Activated CD8-positive, alpha-beta T cell treated with anti-CD3 and anti-CD28 coated beads, Interleukin-2, amount 10 ng/mL, durations not matched to agents 7 days and 5 days (primary cell): Measurements from ENCODE around the gene ATRNL1. TPM values are rescaled to one million over a fixed set of nuclear protein-coding genes. Genes with fewer than 3 reads are reported as not detected.
A peak's percentile ranks its signal among the peaks of the same experiment; 100 is the strongest.
"Not testable (repeated sequence)": the region's sequence is repeated elsewhere in the genome, so short reads cannot be mapped to it uniquely, and the experiment has no call there.

ENCODE experiments used
- ATAC-seq: fragments of 150-1000 bp; cut with Tn5 transposase; one replicate; pipeline ENCODE4 v1.10.0; 2021; ENCODE audit warnings: moderate library complexity
- CTCF ChIA-PET: fragments of 350-600 bp; sonication (Branson Sonifier 250); formaldehyde crosslinking; loops from one replicate; lab custom pipeline; 2021; ENCODE audit warnings: antibody characterized with exemption; lab: Charles Lee
- POLR2A ChIA-PET: fragments of 350-600 bp; sonication (Branson Sonifier 250); formaldehyde crosslinking; loops from one replicate; lab custom pipeline; 2021; ENCODE audit warnings: antibody characterized with exemption; lab: Charles Lee
- DNase-seq: peaks from one replicate; pipeline ENCODE4 v3.0.0-alpha.2; 2020
- H3K27ac Mint-ChIP-seq: one replicate; pipeline ENCODE4 v1.8.0; 2021; ENCODE audit warnings: mild to moderate bottlenecking, mixed read lengths
- H3K27me3 Mint-ChIP-seq: one replicate; pipeline ENCODE4 v1.8.0; 2021; ENCODE audit warnings: low read depth, mixed read lengths
- H3K36me3 Mint-ChIP-seq: one replicate; pipeline ENCODE4 v1.8.0; 2021; ENCODE audit warnings: low read depth, mixed read lengths
- H3K4me1 Mint-ChIP-seq: one replicate; pipeline ENCODE4 v1.8.0; 2021; ENCODE audit warnings: low read depth, mixed read lengths
- H3K4me3 Mint-ChIP-seq: one replicate; pipeline ENCODE4 v1.8.0; 2021; ENCODE audit warnings: mild to moderate bottlenecking, mixed read lengths
- H3K9me3 Mint-ChIP-seq: one replicate; pipeline ENCODE4 v1.8.0; 2022; ENCODE audit warnings: mixed read lengths; ENCODE audit not compliant: insufficient read depth
- total RNA-seq, 2 experiments: library from RNA; stranded (reverse); gene quantifications; one replicate each; pipeline ENCODE4 v1.2.3, GENCODE V29; 2021

The ATRNL1 gene
- total RNA-seq, 2 experiments from 2014 or later, result not detected

GRCh38 chr10:115157357-115157756 lies 64.2 kb downstream of the ATRNL1 start:
- no peak overlapping the region for H3K27ac Mint-ChIP-seq
- POLR2A ChIA-PET, result no interaction called here
- no peaks in the 10 kb centered on the region for H3K4me1 Mint-ChIP-seq
- DNase-seq (no peak), ATAC-seq (no peak)
- H3K36me3 Mint-ChIP-seq, result no peaks in the 10 kb centered on the region
- no peaks in the 10 kb centered on the region for H3K27me3 Mint-ChIP-seq
- H3K9me3 Mint-ChIP-seq, result no peaks in the 10 kb centered on the region
- CTCF ChIA-PET, result interaction anchor here (0.9 kb wide), 1 partner anchor 13 kb away, joined by 3 read pairs; no protein-coding TSS in a partner anchor
- no peak overlapping the region for H3K4me3 Mint-ChIP-seq

DNA sequence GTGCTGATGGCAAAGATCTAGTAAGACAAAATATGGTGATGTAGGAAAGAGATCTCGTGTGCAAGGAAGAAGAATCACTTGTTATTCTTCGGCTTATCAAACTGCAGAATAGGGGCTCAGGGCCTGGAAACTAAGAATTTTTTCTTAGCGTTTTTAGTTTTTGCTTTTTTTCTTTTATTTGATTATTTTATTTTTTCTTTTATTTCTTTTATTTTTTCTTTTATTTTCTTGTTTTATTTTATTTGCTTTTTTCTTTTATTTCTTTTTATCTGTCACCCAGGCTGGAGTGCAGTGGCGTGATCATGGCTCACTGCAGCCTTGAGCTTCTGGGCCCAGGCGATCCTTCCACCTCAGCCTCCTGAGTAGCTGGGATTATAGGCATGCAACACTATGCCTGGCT lies 70.0 kb downstream of the ATRNL1 start:
- H3K27me3 Mint-ChIP-seq, result peaks cover 1% of the 10 kb centered on the region
- H3K4me1 Mint-ChIP-seq, result no peaks in the 10 kb centered on the region

DNA sequence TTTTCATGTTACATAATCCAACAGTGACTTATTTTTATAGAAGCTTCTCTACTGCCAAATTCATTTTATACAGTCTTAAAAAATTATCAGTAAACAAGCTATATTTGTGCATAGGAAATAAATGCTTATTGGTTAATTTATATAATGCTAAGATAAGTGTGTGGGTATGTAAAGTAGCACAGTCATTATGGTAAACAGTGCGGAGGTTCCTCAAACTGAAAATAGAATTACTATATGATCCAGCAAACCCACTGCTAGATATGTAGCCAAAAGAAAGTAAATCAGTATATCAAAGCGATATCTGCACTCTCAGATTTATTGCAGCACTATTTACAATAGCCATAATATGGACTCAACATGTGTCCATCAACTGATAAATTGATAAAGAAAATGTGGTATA lies 71.1 kb downstream of the ATRNL1 start:
- no peak for ATAC-seq
- no peaks in the 10 kb centered on the region for H3K36me3 Mint-ChIP-seq
- ChIA-PET POLR2A (no interaction called here), CTCF (no interaction called here)
- H3K27me3 Mint-ChIP-seq, result peaks cover 1% of the 10 kb centered on the region
- no peaks in the 10 kb centered on the region for H3K4me1 Mint-ChIP-seq
- H3K9me3 Mint-ChIP-seq, result no peaks in the 10 kb centered on the region
- DNase-seq, result no peak
- H3K27ac Mint-ChIP-seq, result no peak overlapping the region
- H3K4me3 Mint-ChIP-seq, result no peak overlapping the region

More for the DNA sequence above, 70.0 kb downstream of the ATRNL1 start:
- no peaks in the 10 kb centered on the region for H3K9me3 Mint-ChIP-seq
- ChIA-PET POLR2A (no interaction called here), CTCF (no interaction called here)
- H3K36me3 Mint-ChIP-seq, result no peaks in the 10 kb centered on the region
- DNase-seq (no peak), ATAC-seq (no peak)
- no peak overlapping the region for H3K27ac Mint-ChIP-seq
- no peak overlapping the region for H3K4me3 Mint-ChIP-seq

GRCh38 chr10:115167751-115168150 lies 74.6 kb downstream of the ATRNL1 start:
- no peak for DNase-seq
- Mint-ChIP-seq H3K4me3 (no peak overlapping the region), H3K27me3 (peaks cover 1% of the 10 kb centered on the region), H3K9me3 (no peaks in the 10 kb centered on the region), H3K36me3 (no peaks in the 10 kb centered on the region), H3K27ac (no peak overlapping the region), H3K4me1 (no peaks in the 10 kb centered on the region)
- ChIA-PET CTCF (no interaction called here), POLR2A (no interaction called here)
- ATAC-seq, result no peak

GRCh38 chr10:115171392-115171960 lies 78.3 kb downstream of the ATRNL1 start:
- ChIA-PET POLR2A (no interaction called here), CTCF (interaction anchor here (0.7 to 1.6 kb wide), 3 partner anchors 30 to 1213 kb away, joined by 3 to 5 read pairs (median 3); no protein-coding TSS in a partner anchor)
- no peak for DNase-seq
- H3K36me3 Mint-ChIP-seq, result no peaks in the 10 kb centered on the region
- H3K27ac Mint-ChIP-seq, result no peak overlapping the region
- H3K27me3 Mint-ChIP-seq, result no peaks in the 10 kb centered on the region
- H3K4me1 Mint-ChIP-seq, result no peaks in the 10 kb centered on the region
- ATAC-seq, result no peak
- H3K9me3 Mint-ChIP-seq, result no peaks in the 10 kb centered on the region
- no peak overlapping the region for H3K4me3 Mint-ChIP-seq

DNA sequence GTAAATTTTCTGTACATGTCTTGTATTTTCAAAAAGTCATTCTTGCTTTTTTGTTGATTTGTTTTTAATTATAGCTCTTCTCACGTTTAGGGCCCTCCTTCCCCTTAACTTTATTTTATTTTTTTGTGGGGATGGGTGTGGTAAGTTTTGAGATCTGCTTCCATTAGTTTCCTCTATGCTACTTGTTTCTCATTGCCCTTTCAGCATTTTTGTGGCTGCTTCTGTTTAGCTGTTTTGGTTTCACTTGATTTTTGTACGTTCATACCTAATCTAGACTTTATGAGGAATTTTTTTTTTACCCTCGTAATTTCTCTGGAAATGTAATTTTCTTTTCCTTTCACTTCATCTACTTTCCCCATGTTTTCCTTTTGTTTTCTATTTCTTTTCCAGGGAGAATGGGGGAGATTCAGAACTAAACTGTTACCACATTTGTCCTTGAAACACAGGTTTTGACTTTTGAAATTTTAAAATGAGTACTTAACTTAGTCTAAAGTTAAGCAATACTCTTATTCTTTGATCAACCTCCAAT lies 80.8 kb downstream of the ATRNL1 start:
- Mint-ChIP-seq H3K27me3 (no peaks in the 10 kb centered on the region), H3K9me3 (no peaks in the 10 kb centered on the region), H3K4me3 (no peak overlapping the region), H3K27ac (no peak overlapping the region), H3K4me1 (no peaks in the 10 kb centered on the region), H3K36me3 (no peaks in the 10 kb centered on the region)
- ChIA-PET CTCF (no interaction called here), POLR2A (no interaction called here)
- ATAC-seq (no peak), DNase-seq (no peak)

DNA sequence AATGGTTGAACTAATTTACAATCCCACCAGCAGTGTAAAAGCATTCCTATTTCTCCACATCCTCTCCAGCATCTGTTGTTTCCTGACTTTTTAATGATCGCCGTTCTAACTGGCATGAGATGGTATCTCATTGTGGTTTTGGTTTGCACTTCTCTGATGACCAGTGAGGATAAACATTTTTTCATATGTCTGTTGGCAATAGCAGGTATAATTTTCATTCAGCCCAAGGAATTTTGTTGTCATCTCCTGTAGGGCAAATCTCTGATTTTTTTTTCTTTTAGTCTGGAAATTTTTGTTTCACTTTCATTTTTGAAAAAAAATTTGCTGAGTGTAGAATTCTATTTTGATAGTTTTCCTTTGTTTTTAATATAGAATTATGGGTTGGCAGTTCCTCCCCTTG lies 114.1 kb downstream of the ATRNL1 start:
- DNase-seq, H3K27me3 Mint-ChIP-seq, CTCF ChIA-PET, H3K9me3 Mint-ChIP-seq, H3K36me3 Mint-ChIP-seq, H3K4me1 Mint-ChIP-seq, POLR2A ChIA-PET, ATAC-seq: not testable (repeated sequence)
- Mint-ChIP-seq H3K27ac (peak overlapping the region; percentile 24), H3K4me3 (peak overlapping the region; percentile 71)

- peaks cover 1% of the 10 kb centered on the region for H3K27me3 Mint-ChIP-seq
- ATAC-seq (no peak), DNase-seq (no peak)
- H3K36me3 Mint-ChIP-seq, result no peaks in the 10 kb centered on the region
- H3K4me1 Mint-ChIP-seq, result peaks cover 5% of the 10 kb centered on the region
- CTCF ChIA-PET, result no interaction called here
- no peak overlapping the region for H3K4me3 Mint-ChIP-seq
- POLR2A ChIA-PET, result no interaction called here
- H3K9me3 Mint-ChIP-seq, result no peaks in the 10 kb centered on the region
- H3K27ac Mint-ChIP-seq, result no peak overlapping the region
Observed at GRCh38 chr10:115209133-115209532, 116.0 kb downstream of the ATRNL1 start.

DNA sequence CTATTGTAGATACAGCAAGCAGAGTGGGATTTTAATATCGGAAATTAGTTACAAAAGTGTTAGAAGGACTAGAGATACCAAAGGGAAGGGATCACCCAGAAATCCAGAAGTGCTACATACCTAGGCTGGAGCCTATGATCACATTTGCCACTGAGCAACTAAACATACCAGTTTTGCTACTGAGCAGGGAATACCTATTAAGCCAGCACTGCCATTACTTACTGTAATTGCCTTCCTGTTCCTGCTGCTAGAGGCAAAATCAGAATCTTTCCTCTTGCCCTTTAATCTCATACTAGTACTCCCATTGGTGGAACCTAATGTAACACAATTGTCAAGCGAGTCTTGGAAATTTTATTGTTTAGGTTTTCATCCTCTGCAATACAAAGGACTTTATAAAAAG lies 121.7 kb downstream of the ATRNL1 start:
- no peaks in the 10 kb centered on the region for H3K27me3 Mint-ChIP-seq
- no peak overlapping the region for H3K27ac Mint-ChIP-seq
- H3K4me1 Mint-ChIP-seq, result no peaks in the 10 kb centered on the region
- ChIA-PET CTCF (no interaction called here), POLR2A (no interaction called here)
- H3K4me3 Mint-ChIP-seq, result no peak overlapping the region
- DNase-seq (no peak), ATAC-seq (no peak)
- no peaks in the 10 kb centered on the region for H3K36me3 Mint-ChIP-seq
- H3K9me3 Mint-ChIP-seq, result no peaks in the 10 kb centered on the region

- ATAC-seq (no peak), DNase-seq (no peak)
- H3K27me3 Mint-ChIP-seq, result no peaks in the 10 kb centered on the region
- no peak overlapping the region for H3K4me3 Mint-ChIP-seq
- no peaks in the 10 kb centered on the region for H3K9me3 Mint-ChIP-seq
- POLR2A ChIA-PET, result no interaction called here
- no peak overlapping the region for H3K27ac Mint-ChIP-seq
- H3K4me1 Mint-ChIP-seq, result no peaks in the 10 kb centered on the region
- H3K36me3 Mint-ChIP-seq, result no peaks in the 10 kb centered on the region
- CTCF ChIA-PET, result no interaction called here
Observed at GRCh38 chr10:115219203-115219602, 126.0 kb downstream of the ATRNL1 start.

- DNase-seq, result no peak
- no peaks in the 10 kb centered on the region for H3K9me3 Mint-ChIP-seq
- no peak overlapping the region for H3K27ac Mint-ChIP-seq
- no peak for ATAC-seq
- H3K27me3 Mint-ChIP-seq, result no peaks in the 10 kb centered on the region
- no peak overlapping the region for H3K4me3 Mint-ChIP-seq
- ChIA-PET POLR2A (no interaction called here), CTCF (no interaction called here)
- H3K4me1 Mint-ChIP-seq, result no peaks in the 10 kb centered on the region
- H3K36me3 Mint-ChIP-seq, result no peaks in the 10 kb centered on the region
Observed at GRCh38 chr10:115222039-115222438, 128.9 kb downstream of the ATRNL1 start.

DNA sequence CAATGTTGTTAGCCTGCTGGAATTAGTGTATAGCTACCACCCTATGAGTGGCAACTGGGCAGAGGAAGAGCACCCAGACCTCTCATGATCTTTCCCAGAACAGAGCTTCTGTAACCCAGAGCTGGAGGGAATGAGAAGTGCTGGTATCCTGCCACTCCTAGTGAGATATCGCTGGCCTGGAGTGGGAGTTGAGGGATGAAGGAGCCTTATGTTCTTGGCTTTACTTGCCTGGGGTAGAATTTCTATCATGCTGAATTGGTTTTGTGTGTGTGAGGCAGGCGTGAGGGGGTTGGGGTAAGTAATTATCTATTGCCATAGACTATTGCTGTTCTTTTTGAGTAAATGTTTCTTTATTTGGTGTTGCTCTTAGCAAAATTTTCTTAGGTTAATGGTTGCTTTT lies 146.6 kb downstream of the ATRNL1 start:
- ChIA-PET POLR2A (no interaction called here), CTCF (no interaction called here)
- Mint-ChIP-seq H3K4me1 (no peaks in the 10 kb centered on the region), H3K36me3 (no peaks in the 10 kb centered on the region), H3K27me3 (no peaks in the 10 kb centered on the region), H3K27ac (no peak overlapping the region), H3K4me3 (no peak overlapping the region), H3K9me3 (no peaks in the 10 kb centered on the region)
- no peak for DNase-seq
- ATAC-seq, result no peak

DNA sequence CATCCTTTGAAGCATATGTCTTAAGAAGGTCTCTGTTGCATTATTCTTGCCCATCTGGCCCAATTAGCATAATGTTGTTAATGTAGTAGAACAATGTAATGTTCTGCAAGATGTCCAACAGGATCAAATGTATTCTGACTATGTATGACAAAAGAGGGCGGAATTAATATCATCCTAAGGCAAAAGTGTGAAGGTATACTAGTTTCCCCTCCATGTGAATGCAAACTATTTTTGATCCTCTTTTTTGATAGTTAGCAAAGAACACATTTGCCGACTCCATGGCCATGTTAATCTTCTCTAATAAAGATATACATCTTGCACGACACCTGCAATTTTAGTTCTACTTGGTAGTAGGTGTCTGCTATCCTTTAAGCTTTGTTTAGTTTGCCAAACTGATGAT lies 157.6 kb downstream of the ATRNL1 start:
- Mint-ChIP-seq H3K27me3 (no peaks in the 10 kb centered on the region), H3K36me3 (no peaks in the 10 kb centered on the region), H3K9me3 (no peaks in the 10 kb centered on the region), H3K4me3 (no peak overlapping the region), H3K27ac (no peak overlapping the region), H3K4me1 (no peaks in the 10 kb centered on the region)
- DNase-seq, result no peak
- ChIA-PET POLR2A (no interaction called here), CTCF (no interaction called here)
- ATAC-seq, result no peak
